HG03039 (cell line): ENCODE measurements around the gene ACTA1.
"Not testable (repeated sequence)": the region's sequence is repeated elsewhere in the genome, so short reads cannot be mapped to it uniquely, and the experiment has no call there.

Experiments
- ATAC-seq: cut with Tn5 transposase; IDR thresholded peaks from one replicate; pipeline ENCODE4 v1.9.1; 2021; ENCODE audit warnings: mild to moderate bottlenecking, moderate library complexity; ENCODE audit not compliant: unreplicated experiment

ACTA1 gene

DNA sequence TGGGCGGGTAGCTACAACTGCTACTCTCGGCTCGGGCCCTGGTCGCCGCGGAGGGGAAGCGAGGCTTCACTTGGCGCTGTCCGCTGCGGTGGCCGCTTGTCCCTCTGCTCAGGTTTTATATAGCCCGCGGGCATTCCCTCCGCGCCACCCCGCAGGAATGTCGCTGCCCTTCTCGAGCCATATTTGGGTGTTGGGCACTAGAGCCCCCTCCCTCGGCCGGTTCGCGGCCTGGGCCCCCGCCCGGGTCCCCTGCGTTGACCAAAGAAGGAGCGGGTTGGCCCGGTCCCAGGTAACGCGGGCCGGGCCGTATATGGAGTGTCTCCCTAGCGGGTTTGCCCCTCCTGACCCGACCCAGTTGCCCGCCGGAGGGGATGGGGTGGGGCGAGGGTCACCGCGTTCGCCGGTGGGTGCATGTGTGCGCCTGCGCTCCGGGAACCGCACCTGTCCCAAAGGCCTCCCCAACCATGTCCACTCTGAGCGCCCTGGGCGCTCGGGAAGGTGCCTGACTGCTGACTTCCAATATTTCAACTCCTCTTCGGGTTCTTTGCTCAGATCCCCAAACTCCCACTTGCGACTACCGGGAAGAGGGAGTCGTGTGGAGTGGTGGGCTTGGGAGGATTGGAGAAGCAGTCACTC lies at the start of gene ACTA1:
Gene ACTA1 (minus strand): TSS at position 90 of the 636 bp plus-strand sequence. CDS start 979 bp downstream, outside the sequence.
- ATAC-seq, result no peak

DNA sequence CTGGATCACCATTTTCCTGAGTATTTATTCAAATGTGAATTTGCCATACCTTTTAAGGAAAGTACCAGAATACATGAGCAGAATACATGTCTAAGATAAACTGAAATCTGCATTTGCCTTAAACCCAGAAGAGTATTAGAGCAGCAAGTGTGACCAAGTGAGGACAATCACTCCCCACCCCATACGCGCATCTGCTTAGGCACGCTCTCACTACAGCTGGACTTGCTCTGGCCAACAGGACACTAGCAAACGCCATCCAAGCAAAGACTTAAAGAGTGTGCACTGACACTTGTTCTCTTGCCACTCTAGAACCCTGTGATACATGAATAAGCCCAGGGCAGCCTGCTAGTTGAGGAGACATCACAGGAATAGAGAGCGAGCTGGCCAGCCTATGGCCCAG lies 48.6 kb upstream of the ACTA1 start:
- ATAC-seq, result no peak

DNA sequence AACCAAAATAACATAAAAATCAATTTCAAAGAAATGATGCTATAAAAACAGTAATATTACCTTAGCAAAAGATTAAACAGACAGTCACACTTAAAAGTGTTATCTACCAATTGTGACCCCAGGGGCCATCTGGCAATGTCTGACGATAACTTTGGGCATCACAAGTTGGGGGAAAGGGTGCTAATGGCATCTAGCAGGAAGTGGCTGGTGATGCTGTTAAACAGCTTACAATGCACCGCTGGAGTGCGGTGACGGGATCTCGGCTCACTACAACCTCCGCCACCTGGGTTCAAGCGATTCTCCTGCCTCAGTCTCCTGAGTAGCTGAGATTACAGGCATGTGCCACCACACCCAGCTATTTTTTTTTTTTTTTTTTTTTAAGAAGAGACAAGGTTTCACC lies 46.6 kb upstream of the ACTA1 start:
- ATAC-seq, result no peak

DNA sequence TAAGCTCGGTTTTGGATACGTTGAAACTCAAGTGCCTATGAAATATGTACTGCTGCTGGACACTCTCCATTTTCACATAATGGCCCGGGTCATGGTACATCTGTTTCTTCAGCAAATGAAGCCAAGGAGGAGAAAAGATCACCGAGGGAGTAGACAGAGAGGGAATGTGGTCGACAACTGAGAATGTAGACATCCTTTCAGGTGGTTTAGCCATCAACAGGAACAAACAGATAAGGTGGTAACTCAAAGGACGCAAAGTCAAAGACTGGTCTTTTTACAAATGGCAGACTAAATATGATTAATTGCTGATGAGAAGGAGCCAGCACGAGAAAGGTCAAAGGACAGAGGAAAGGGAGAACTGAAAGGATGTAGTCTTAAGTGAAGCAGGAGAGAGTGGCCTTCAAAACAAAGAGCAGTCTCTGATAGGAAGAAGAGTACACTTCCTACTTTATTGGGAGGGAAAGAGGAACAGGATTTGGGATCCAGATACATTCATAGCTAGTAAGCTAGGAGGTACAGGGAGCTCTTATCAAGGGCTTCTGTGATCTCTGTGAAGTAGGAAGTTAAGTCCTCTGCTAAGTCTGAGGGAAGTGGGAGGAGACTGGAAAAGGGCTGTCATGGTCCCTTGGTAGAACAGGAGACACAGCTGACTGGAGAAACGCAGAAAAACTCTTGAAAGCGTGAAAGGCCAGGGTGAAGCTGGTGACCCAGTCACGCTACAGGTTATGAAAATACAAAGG lies 45.9 kb upstream of the ACTA1 start:
- peak; percentile 70 for ATAC-seq

DNA sequence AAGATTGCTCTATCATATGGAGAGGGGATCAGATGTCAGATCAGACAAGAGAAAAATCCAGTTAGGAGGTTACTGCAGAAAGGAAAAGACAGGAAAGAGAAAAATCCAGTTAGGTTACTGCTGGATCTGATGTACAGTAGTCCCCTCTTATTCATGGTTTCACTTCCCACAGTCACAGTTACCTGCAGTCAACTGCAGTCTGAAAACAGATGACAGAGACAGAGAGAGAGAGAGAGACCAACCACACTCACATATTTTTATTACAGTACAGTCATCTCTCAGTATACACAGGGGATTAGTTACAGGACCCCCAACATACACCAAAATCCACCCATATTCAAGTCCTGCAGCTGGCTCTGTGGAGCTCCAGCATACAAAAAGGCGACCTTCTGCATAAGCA lies 45.0 kb upstream of the ACTA1 start:
- peak; percentile 68 for ATAC-seq

DNA sequence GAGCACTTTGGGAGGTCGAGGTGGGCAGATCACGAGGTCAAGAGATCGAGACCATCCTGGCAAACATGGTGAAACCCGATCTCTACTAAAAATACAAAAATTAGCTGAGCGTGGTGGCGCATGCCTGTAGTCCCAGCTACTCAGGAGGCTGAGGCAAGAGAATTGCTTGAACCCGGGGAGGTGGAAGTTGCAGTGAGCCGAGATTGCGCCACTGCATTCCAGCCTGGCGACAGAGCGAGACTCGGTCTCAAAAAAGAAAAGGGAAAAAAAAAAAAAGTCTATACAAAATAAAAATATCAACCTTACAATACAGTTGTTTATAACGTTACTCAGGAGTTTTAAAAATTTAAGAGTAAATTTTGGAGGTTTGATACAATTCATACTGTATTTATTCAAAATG lies 42.0 kb upstream of the ACTA1 start:
- not testable (repeated sequence) for ATAC-seq

DNA sequence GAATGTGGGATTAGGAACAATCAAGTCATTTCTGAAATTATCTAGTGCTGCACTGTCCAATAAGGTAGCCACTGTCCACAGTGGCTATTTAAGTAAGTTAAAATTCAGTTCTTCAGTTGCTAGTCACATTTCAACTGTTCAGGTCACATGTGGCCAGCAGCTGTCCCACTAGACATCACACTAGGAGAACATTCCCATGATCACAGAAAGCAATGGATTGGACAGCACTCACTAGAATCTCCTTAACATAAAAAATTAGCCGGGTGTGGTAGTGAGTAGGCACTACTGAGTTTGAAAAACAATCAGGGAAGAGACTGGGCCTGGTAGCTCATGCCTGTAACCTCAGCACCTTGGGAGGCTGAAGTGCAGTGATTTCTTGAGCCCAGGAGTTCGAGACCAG lies 40.6 kb upstream of the ACTA1 start:
- ATAC-seq, result no peak

DNA sequence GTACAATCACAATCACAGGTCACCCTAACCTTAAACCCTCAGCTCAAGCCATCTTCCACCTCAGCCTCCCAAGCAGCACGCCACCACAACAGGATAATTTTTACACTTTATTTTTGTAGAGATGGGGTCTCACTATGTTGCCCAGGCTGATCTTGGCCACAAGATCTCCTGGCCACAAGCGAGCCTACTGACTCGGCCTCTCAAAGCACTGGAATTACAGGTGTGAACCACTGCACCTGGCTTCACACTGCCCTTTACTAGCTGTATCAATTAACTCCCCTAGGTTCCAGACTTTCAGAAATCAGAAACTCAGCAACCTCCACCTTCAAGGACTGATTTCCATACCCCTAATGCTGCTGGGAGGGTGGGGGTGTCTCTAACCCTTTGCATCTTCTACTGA lies 37.3 kb upstream of the ACTA1 start:
- no peak for ATAC-seq

DNA sequence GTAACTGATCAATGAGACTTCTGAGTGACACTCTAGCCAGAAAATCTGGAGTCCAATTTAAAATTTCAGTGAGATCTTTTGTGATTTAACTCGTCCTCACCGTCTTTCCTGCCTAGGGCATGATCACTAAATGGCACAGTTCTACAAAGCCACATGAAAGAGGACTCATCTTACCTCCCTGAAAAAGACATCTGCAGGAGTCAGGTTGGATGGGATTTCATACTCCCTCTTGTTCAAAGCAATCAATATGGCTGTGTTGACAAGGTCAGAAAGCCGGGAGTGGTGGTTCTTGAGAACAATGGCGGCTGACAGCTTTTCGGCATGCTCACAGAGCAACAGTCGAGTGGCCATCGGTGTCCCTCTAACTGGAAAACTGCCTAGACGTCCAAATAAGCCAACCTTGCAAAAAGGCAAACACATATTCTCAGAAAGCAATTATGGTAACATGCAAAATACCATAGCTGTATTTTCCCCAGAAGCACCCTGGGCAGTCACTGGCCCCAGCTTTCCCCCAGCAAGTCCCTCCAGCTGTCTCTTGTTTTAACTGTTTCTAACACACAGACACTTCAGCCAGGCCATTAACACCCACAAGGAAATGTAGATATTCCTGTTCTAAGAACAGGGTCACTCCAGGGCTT lies 36.6 kb upstream of the ACTA1 start:
- no peak for ATAC-seq

DNA sequence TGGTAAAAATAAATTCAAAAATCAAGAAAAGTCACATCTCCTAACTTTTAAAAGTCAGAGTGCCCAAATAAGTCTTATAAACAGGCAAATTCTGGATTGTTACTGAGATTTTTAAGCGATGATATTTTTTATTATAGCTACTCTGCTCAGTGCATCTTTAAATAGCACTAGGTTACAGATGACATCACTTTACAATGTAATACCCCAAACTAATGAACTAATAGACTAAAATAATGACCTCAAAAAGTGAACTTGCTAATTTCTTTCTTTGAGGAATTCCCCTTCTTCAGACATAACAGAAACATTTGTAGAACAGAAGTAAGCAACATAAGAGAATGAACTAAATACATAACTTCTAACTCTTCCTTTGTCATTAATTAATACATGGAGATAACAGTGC lies 33.0 kb upstream of the ACTA1 start:
- no peak for ATAC-seq

DNA sequence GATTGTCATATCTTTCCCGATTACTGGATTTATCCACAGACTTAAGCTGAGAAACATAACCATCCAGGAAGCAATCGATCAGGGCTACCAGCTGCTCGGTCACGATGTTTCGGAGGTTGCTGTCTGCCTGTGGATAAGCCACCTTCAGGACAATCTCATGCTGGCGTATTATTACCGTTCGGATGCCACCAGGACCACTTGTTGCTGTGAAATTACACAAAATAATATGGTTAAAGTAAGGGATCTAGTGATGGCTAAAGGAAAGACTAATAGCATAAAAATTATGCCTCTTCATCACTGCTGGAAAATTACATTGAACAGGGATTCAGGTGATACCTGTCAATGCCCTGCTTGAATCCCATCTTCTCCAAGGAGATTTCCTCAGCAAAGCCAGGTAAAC lies 30.8 kb upstream of the ACTA1 start:
- ATAC-seq, result no peak

DNA sequence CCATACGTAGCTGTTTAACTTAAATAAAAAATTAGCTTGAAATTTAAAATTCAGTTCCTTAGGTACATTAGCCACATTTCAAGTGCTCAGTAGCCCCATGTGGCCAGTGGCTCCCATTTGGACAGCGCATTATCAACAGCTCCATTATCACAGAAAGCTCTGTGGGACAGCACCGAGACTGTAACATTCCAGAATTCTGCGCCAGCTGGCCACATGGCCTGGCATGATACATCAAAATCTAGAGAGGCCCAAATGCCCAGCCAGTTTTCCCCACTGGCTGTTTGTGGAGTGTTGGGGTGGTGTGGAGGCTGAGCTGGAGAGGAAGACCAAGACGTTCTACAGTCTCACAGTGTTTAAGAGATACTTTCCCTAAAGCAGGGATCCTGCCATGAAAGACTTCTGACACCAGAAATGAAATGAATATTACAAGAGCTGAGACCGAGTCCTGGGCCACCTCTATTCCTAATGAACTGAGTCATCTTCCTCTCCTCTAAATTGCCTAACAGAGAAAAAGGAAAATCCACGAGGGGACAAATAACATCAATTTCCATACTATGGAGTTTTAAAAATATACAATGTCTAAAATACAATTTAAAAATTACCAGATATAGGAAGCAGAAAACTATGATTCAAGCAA lies 27.3 kb upstream of the ACTA1 start:
- ATAC-seq, result no peak

DNA sequence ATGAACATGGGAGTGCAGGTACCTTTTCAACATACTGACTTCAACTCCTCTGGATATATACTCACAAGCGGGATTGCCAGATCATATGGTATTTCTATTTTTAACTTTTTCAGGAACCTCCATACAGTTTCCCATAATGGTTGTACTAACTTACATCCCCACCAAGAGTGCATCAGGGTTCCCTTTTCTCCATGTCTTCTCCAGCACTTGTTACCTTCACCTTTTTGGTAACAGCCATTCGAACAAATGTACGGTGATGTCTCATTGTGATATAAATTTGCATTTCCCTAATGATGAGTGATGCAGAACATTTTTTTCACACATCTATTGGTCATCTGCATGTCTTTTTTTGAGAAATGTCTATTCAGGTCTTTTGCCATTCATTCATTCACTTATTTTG lies 25.9 kb upstream of the ACTA1 start:
- ATAC-seq, result no peak

DNA sequence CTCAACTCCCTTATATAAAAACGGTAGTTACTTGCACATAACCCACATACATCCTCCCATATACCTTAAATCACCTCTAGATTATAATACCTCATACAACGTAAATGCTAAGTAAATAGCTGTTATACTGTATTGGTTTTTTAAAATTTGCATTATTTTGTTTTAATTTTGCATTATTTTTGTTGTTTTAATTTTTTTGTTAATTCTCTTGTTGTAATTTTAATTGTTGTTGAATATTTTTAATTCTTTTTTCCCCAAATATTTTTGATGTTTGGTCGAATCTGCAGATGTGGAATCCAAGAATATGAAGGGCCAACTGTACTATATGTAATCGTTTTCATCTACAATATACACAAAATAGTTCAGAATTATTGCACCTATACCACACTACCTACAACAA lies 23.5 kb upstream of the ACTA1 start:
- no peak for ATAC-seq

DNA sequence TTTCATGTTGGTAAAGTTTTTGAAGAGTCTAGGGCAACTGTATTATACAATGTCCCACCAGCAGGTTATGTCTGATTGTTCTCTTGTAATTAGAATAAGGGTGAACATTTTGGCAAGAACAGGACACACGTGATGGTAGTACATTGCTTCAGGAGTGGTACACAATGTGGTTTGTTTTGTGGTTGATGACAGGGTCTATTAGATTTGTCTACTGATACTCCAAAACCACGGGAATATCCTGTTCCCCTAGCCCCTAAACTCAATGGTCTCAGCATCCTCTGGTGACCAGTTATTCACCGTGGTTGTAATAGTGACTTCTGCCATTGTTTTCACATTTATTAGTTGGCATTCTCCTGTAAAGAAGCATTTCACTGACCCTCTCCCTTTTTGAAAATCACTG lies 22.1 kb upstream of the ACTA1 start:
- no peak for ATAC-seq

DNA sequence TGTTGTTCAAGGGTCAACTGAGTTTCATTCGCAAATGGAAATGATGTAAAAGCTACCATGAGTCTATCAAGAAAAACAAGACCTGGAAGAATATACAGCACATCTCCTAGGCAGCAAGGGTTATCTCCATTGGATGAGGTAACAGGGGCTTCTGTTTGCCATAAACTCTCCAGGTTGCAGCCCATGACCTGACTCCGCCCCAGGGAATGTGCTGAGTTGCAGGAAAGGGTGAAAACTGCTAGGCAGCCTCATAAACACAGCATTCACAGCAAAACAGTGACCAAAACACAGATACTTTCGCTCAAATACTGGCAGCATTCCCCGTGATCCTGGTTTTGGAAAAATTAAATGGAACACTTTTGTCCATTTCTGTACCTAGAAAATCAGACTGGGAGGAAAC lies 20.2 kb upstream of the ACTA1 start:
- ATAC-seq, result no peak

DNA sequence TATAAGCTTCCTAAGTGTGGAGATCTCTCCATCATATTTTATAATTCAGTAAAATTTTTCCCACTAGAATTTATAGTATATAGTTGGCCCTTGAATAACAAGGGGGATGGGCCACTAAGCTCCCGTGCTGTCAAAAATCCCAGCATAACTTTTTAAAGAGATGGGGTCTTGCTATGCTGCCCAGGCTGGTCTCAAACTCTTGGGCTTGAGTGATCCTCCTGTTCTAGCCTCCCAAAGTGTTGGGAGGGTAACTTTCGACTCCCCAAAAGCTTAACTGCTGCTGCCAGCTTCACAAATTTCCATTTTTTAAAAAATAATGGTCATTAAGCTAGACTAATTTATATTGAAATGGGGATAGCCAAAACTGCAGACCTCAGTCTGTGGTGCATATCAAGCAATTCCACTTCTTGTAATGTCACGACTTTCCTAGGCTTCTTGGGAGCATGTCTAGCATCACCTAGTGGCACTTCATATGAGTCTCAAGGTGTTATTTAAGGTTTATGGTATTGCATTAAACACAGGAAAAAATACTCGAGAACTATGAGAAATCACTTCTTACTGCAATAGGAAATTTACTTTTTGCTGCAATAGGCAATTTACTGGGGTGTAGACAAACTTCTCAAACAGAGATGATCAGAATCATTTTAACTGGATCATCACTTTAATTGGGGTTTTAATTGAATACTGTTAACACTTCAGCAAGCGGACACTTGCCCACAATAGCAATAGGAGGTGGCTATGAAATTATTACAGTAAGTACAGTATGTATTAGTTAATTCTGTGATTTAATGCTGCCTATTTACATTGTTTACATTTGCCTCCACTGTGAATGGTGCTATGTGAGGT lies 19.3 kb upstream of the ACTA1 start:
- no peak for ATAC-seq

DNA sequence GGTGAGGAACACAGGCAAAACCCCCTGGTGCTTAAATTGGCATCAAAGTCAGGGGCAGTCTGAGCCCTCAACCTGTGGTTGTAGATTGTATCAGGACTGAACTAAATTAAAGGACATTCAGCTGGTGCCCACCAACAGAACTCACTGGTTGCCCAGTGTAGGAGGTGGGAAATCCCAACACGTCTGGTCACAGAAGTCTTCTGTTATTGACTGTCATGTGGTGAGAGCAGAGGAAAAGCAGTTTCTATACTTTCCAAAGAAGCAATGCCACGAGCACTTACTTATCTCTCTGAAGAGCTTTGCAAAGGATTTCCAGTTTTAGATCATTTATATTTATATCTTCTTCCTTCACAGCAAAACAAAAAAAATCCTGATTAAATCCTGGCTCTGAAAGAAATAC lies 15.0 kb upstream of the ACTA1 start:
- ATAC-seq, result no peak

DNA sequence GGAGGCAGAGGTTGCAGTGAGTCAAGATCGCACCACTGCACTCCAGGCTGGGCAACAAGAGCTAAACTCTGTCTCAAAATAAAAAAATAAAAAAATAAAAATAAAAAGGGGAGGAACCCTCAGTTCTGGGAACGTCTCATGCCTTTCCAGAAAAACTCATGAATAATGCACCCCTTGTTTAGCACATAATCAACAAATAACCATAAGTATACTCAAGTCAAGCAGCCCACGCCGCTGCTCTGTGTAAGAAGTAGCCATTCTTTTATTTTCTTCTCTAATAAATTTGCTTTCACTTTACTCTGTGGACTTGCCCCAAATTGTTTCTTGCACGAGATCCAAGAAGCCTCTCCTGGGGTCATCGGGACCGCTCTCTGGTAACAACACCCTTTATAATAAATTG lies 14.5 kb upstream of the ACTA1 start:
- ATAC-seq, result no peak

DNA sequence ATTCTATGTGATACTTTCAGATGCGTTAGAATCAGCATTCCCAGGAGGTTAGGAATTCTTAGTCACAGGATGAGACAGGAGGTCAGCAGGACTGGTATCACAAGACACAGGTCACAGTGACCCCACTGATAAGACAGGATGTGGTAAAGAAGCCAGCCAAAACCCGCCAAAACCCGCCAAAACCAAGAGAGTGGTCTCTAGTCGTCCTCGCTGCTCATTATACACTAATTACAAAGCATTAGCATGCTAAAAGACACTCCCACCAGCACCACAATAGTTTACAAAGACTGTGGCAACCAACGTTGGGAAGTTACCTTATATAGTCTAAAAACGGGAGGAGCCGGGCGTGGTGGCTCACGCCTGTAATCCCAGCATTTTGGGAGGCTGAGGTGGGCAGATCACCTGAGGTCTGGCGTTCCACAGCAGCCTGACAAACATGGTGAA lies 13.9 kb upstream of the ACTA1 start:
- no peak for ATAC-seq

DNA sequence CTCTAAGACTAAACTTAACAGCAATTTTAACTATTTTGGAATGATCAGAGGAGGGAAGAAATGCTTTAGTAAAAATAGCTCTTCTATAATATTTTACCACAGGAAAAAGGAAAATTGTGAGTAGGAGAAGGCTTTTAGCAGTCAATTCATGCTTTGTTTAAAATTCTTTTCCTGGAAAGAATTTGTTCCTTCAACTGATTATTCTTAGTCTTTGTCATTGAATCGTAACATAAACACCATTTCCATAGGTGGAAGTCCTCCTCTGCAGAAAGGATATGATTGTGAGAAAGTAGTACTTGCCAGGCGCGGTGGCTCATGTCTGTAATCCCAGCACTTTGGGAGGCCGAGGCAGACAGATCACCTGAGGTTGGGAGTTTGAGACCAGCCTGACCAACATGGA lies 11.9 kb upstream of the ACTA1 start:
- ATAC-seq, result no peak
